ENCODE results near the gene NAA38.

GRCh38 chr17:7897773-7898172, 40.4 kb upstream of the NAA38 start:
- TF ChIP-seq, protein P1, sequence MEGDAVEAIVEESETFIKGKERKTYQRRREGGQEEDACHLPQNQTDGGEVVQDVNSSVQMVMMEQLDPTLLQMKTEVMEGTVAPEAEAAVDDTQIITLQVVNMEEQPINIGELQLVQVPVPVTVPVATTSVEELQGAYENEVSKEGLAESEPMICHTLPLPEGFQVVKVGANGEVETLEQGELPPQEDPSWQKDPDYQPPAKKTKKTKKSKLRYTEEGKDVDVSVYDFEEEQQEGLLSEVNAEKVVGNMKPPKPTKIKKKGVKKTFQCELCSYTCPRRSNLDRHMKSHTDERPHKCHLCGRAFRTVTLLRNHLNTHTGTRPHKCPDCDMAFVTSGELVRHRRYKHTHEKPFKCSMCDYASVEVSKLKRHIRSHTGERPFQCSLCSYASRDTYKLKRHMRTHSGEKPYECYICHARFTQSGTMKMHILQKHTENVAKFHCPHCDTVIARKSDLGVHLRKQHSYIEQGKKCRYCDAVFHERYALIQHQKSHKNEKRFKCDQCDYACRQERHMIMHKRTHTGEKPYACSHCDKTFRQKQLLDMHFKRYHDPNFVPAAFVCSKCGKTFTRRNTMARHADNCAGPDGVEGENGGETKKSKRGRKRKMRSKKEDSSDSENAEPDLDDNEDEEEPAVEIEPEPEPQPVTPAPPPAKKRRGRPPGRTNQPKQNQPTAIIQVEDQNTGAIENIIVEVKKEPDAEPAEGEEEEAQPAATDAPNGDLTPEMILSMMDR (IDR thresholded peaks at IDR 0.05): peak; percentile 14
- TF ChIP-seq EZH2 (IDR thresholded peaks at IDR 0.05) (no peak), EZH2phosphoT487 (IDR thresholded peaks at IDR 0.05) (no peak)
